Lung (tissue), 12 donors: Measurements from ENCODE around the gene PPP1R12C. TPM values are rescaled to one million over a fixed set of nuclear protein-coding genes. Genes with fewer than 3 reads are reported as not detected.

Experiments used
- ATAC-seq: fragments of 200-7000 bp; cut with Tn5 transposase; one replicate; pipeline ENCODE4 v1.9.1; 2020; ENCODE audit warnings: moderate number of reproducible peaks; ENCODE audit not compliant: insufficient read depth, low FRiP score
- DNase-seq, 3 donors: peaks; one replicate each; pipeline ENCODE4 v3.0.0-alpha.2; 2013 to 2017
- H3K27ac ChIP-seq, 2 donors: one replicate each; pipeline ENCODE4 v1.5.1; 2013; ENCODE audit warnings: mild to moderate bottlenecking in 2 of 2, moderate library complexity in 2 of 2, control low read depth in 1 of 2, inconsistent platforms in 1 of 2, low read depth in 1 of 2, low read length in 1 of 2
- H3K27me3 ChIP-seq, 3 donors: one replicate each; pipeline ENCODE4 v1.5.1; 2013; ENCODE audit warnings: low read length in 2 of 3; ENCODE audit not compliant: control insufficient read depth in 3 of 3, insufficient read depth in 3 of 3
- H3K36me3 ChIP-seq, 4 donors: one replicate each; pipeline ENCODE4 v1.5.1; 2013; ENCODE audit warnings: low read length in 4 of 4, mild to moderate bottlenecking in 1 of 4, moderate library complexity in 1 of 4; ENCODE audit not compliant: control insufficient read depth in 4 of 4, insufficient read depth in 4 of 4
- H3K4me1 ChIP-seq, 5 donors: one replicate each; pipeline ENCODE4 v1.5.1; 2013; ENCODE audit warnings: low read length in 5 of 5, mild to moderate bottlenecking in 2 of 5, moderate library complexity in 1 of 5; ENCODE audit not compliant: control insufficient read depth in 5 of 5, insufficient read depth in 5 of 5
- H3K4me3 ChIP-seq: one replicate; pipeline ENCODE4 v1.5.1; 2013; ENCODE audit warnings: mild to moderate bottlenecking, control low read depth, moderate library complexity
- H3K9ac ChIP-seq, 2 donors: one replicate each; pipeline ENCODE4 v1.5.1; 2013; ENCODE audit warnings: low read length in 2 of 2, control low read depth in 1 of 2; ENCODE audit not compliant: insufficient read depth in 1 of 2
- H3K9me3 ChIP-seq, 4 donors: one replicate each; pipeline ENCODE4 v1.5.1; 2013; ENCODE audit warnings: low read length in 3 of 4, mild to moderate bottlenecking in 1 of 4, moderate library complexity in 1 of 4; ENCODE audit not compliant: control insufficient read depth in 4 of 4, insufficient read depth in 3 of 4
- WGBS, 2 donors: extraction: QIAGEN DNeasy Blood & Tissue Kit; methylation state at CpG; one replicate each; pipeline ENCODE4 v1.1.7; 2013; 5-methylcytosine and 5-hydroxymethylcytosine counted together
- polyA plus RNA-seq, 2 donors: library from polyadenylated mRNA; stranded (reverse); fragments of 200-250 nt; gene quantifications; one replicate each; pipeline ENCODE4 v1.2.1, GENCODE V29; 2013
- total RNA-seq, 2 donors: library from RNA; depleted of rRNA in 1 of 2; stranded (reverse); fragments of >200 nt in 1 of 2; gene quantifications; one replicate each; pipeline ENCODE4 v1.2.1, GENCODE V29; 2014 to 2021
- TF ChIP-seq, protein P1 (sequence below): IDR thresholded peaks from 2 replicates; pipeline ENCODE4 v1.5.1; 2012; ENCODE audit warnings: mild to moderate bottlenecking; ENCODE audit errors: control extremely low read depth, extremely low read depth
- donor health status: control.
- donor health status: control.
- donor health status: Bipolar disorder and iron deficiency.
- donor health status: healthy.
- donor health status: DM: yes; HTN: yes; CAD: no.

PPP1R12C gene
- total and polyA plus RNA-seq, 4 donors = 47.4 to 163 (median 111) TPM

GRCh38 chr19:55161571-55162322 is 44.3 kb upstream of the PPP1R12C start:
- no peak overlapping the region for H3K9ac ChIP-seq
- H3K4me3 ChIP-seq = no peak overlapping the region
- H3K4me1 ChIP-seq = peaks cover 0 to 5% (median 0%) of the 10 kb centered on the region in 5 donors
- DNase-seq (no peak), ATAC-seq (no peak)
- H3K36me3 ChIP-seq = no peaks in the 10 kb centered on the region
- no peaks in the 10 kb centered on the region for H3K9me3 ChIP-seq
- peaks cover 6 to 50% (median 32%) of the 10 kb centered on the region in 3 donors for H3K27me3 ChIP-seq
- no peak overlapping the region for H3K27ac ChIP-seq
- WGBS, 2 donors = 23 to 30% methylated on average over 61 of the region's 61 CpGs
- TF ChIP-seq, protein P1, sequence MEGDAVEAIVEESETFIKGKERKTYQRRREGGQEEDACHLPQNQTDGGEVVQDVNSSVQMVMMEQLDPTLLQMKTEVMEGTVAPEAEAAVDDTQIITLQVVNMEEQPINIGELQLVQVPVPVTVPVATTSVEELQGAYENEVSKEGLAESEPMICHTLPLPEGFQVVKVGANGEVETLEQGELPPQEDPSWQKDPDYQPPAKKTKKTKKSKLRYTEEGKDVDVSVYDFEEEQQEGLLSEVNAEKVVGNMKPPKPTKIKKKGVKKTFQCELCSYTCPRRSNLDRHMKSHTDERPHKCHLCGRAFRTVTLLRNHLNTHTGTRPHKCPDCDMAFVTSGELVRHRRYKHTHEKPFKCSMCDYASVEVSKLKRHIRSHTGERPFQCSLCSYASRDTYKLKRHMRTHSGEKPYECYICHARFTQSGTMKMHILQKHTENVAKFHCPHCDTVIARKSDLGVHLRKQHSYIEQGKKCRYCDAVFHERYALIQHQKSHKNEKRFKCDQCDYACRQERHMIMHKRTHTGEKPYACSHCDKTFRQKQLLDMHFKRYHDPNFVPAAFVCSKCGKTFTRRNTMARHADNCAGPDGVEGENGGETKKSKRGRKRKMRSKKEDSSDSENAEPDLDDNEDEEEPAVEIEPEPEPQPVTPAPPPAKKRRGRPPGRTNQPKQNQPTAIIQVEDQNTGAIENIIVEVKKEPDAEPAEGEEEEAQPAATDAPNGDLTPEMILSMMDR = no peak

DNA sequence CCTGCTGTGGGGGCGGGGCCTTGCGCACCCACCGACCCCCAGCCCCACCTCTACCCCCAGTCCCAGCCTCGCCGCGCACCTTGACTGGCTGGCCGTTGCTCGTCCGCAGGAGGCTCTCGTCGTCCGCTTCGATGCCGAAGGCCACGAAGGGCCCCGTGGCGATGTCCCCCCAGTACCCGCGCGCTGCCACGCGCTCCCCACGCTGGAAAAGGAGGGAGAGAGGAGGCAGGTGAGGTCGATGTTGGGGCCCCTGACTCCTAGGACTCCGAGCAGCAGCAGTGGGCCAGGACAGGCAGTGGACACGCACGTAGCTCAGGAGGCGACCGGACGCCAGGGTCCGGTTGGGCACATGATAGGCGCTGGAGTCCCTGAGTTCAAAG is 43.5 kb upstream of the PPP1R12C start:
- Histone ChIP-seq H3K9me3 (peaks cover 0 to 2% (median 0%) of the 10 kb centered on the region in 4 donors), H3K27me3 (peaks cover 8 to 50% (median 31%) of the 10 kb centered on the region in 3 donors), H3K36me3 (no peaks in the 10 kb centered on the region), H3K4me3 (no peak overlapping the region), H3K9ac (no peak overlapping the region), H3K27ac (no peak overlapping the region), H3K4me1 (peaks cover 0 to 2% (median 0%) of the 10 kb centered on the region in 5 donors)
- 17% methylated on average over 29 to 32 of the region's 32 CpGs for WGBS, 2 donors
- no peak for ATAC-seq
- no peak for DNase-seq
- TF ChIP-seq, protein P1 = no peak

GRCh38 chr19:55160128-55160985 is 42.9 kb upstream of the PPP1R12C start:
- DNase-seq (peak; percentile 56 to 82 (median 64)), ATAC-seq (peak; percentile 86)
- Histone ChIP-seq H3K27ac (peak overlapping the region in 1 of 2 donors; percentile 97), H3K9ac (no peak overlapping the region), H3K4me1 (peaks cover 0 to 2% (median 0%) of the 10 kb centered on the region in 5 donors), H3K4me3 (no peak overlapping the region), H3K9me3 (peaks cover 0 to 2% (median 0%) of the 10 kb centered on the region in 4 donors), H3K36me3 (no peaks in the 10 kb centered on the region), H3K27me3 (peaks cover 8 to 51% (median 28%) of the 10 kb centered on the region in 3 donors)
- WGBS, 2 donors = 3 to 4% methylated on average over 32 to 33 of the region's 33 CpGs
- TF ChIP-seq, protein P1 = peak; percentile 67
